ENCODE results near the gene CDC45. TPM values are rescaled to one million over a fixed set of nuclear protein-coding genes. Genes with fewer than 3 reads are reported as not detected.

Gene CDC45
- total RNA-seq, 1 donor from 2014 or later = 81.4 TPM

DNA sequence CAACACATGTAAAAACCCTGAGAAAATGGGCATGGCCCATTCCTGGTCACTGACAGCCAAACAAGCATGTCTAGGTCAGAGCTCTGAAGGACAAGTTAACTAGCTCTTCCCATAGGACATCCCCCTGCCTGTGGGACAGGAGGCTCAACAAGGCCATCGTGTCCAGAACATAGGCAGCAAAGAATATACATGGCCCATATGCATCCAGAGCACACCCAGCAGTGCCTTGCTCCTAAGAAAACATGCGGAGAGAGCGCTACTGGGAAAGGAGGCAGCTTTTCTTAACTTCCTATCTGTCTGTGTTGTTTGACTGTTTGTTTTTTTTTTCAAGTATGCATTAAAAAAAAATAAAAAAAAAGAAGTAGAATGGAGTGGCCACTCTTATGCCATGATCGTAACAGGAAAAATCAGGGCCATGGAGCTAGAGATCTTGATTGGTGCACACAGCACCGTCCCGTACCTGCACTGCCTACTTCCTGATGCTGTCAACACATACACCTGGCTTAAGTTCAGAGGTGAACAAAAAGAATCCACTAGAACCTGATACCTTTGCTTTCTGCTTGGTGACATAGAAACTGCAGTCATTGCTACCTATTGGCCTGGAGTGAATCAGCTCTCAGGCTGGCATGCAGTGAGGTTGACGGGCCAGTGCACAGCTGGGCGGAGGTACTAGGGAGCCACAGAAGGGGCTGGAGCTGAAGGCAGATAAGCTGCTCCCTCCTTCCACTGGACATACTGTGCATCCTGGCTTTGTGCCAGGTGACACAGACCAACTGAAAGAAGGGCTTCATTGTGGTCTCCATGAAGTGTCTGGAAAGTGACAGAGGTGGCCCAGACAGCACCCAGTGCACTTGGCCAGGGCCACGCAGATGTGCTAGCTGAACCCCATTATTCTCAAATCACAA lies 12.6 kb upstream of the CDC45 start:
- intact Hi-C loops (cut with micrococcal nuclease) = no loop called here

DNA sequence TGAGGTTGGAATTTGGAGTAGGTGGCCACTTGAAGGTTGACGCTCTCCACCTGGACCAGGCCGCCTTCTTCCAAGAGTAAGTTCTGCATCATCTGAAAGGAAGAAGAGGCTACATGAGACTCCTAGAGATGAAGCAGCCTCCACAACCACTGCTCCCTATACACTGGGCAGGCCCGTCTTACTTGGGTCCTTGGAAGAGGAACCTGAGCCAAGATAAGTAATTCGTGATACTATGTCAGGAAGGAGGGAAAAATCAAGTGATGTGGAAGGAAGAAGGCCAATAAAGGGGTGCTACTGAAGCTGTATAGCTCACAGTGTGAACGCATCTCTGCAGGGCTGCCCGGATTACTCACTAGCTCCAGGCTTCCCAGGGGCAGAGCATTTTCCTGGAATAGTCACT lies 11.8 kb upstream of the CDC45 start:
- intact Hi-C loops (cut with micrococcal nuclease) = no loop called here

DNA sequence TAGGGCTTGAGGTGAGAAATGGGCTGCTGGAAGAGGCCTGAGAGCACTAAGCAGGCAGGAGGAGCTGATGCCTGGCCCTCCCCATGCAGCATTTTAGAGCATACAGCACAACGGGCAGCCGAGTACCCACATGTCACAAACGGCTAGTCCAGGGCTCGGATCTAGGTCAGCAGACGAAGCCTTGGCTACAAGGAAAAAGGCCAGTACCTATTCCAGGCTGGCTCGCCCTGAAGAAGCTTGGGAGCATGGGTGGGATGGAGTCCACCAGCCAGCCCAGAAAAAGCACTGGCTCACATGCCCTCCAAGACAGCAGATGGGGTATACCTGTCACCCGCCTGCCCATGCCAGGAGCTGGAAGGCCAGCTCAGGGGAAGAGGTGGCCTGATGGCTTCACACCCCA lies 10.3 kb upstream of the CDC45 start:
- intact Hi-C loops (cut with micrococcal nuclease) = no loop called here

DNA sequence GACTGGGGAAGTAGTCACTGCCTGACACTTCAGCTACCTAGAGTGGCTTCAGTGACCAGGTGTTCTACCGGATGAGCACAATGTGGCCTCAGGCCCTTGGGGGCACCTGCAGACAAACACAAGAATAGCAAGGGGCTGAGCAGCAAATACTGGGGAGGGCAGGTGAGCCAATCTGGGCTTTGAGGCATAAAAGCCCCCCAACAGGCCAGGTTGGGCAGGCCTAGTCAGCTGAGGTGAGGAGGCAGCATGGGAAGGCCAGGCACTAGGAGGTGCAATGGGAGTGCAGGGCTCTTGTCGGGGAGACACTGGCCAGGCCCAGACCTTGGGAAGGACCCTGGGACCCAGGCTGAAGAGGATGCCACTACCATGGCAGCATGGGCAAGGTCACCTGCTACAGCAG lies 9.7 kb upstream of the CDC45 start:
- intact Hi-C loops (cut with micrococcal nuclease) = no loop called here

DNA sequence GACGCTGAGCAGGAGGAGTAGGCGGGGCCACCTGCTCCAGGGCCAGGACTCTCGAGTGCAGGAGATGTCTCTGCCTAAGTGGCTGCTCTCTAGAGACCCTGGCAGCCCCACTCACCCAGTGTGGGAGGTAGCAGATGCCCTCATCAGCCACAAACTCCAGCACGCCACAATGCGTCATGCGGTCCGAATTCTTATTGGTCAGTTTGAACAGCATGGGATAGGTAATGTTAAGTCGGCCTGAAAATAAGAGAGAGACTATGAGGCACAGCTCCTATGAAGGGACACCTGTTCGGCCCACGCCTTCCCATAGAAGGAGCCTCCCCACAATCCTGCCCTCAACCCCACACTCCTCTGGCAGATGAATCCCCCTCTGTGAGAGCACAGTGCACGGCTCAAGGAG lies 8.1 kb upstream of the CDC45 start:
- intact Hi-C loops (cut with micrococcal nuclease) = no loop called here

DNA sequence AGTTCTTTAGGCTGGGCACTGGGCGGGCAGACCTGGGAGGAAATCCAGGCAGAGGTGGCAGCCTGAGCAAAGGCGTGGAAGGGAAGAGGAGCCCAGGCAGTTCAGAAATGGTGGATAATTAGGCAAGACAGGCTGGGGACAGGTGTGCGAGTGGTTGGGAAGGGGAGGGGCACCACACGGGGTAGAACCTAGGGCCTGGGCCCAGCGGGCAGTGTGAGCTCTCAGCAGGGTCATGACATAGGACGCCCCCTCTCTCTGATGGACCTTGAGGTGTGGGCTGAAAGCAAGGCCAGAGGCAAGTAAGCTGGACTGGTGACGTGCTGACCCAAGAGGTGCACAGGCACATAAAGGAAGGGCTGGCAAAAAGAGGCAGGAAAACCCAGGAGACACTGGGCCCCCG lies 7.5 kb upstream of the CDC45 start:
- intact Hi-C loops (cut with micrococcal nuclease) = no loop called here

DNA sequence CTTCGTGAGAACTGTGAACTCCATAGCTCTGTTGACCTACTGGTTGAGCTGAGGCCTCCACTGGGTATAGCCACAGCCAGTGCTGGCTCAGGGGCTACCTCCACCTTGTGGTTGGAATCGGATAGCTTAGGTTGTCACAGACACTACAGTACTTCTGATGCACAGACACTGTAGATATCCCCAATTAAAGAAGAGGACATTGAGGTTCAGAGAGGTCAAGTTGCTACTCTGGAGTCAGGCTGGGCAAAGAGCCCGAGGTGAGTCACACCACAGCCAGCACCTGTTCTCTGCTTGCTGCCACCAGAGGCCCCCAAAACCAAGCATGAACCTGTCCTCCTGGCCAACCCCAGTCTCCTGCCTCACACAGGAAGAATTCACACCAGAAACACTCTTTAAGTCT lies 6.1 kb upstream of the CDC45 start:
- intact Hi-C loops (cut with micrococcal nuclease) = no loop called here

DNA sequence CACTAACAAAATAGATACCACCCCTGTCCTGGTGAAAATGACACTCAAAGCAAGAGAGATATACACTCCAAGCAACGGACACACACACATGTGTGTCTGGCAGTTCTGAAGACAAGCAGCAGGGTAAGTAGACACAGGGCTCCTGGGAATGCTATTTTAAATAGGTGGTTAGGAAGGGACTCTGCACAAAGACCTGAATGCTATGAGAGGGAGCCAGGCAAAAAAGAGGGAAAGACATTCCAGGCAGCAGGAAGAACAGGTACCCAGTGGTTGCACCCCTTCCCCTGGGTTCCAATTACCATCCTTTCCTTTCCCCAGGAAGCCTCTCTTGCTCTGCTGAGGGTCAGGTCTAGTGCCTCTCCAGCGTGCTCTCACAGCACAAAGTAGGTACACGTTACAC lies 3.7 kb upstream of the CDC45 start:
- intact Hi-C loops (cut with micrococcal nuclease) = loop anchor here (5.0 kb wide), 2 partner anchors 156 to 354 kb away; partner anchors contain the start of gene DGCR2

DNA sequence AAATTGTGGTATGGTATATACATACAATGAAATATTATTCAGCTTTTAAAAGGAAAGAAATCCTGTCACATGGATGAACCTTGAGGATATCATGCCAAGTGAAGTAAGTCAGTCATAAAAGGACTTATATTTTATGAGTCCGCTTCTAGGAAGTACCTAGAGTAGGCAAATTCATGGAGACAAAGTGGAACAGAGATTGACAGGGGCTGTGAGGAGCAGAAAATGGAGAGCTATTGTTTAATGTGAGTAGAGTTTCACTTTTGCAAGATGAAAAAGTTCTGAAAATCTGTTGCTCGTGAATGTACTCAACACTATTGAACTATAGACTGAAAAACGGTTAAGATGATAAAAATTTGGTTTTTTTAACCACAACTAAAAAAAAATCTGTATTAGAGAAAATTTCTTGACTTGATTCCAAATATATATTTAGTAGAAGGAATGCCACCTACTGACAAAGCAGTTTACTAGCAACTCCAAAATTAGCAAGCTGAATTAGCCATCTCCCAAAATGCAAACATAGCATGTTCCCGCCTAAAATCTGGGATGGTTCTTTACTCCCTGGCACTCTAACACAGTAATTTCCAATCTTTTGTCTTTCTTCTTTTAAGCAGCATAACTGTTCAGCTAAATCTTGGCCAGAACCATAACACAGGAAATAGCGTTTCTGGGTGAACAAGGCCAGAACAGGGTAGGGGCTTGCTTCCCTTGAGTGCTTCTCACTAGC lies 2.2 kb upstream of the CDC45 start:
- intact Hi-C loops (cut with micrococcal nuclease) = loop anchor here (2.0 to 5.0 kb wide), 3 partner anchors 155 to 355 kb away; partner anchors contain the start of genes CLTCL1 and DGCR2

DNA sequence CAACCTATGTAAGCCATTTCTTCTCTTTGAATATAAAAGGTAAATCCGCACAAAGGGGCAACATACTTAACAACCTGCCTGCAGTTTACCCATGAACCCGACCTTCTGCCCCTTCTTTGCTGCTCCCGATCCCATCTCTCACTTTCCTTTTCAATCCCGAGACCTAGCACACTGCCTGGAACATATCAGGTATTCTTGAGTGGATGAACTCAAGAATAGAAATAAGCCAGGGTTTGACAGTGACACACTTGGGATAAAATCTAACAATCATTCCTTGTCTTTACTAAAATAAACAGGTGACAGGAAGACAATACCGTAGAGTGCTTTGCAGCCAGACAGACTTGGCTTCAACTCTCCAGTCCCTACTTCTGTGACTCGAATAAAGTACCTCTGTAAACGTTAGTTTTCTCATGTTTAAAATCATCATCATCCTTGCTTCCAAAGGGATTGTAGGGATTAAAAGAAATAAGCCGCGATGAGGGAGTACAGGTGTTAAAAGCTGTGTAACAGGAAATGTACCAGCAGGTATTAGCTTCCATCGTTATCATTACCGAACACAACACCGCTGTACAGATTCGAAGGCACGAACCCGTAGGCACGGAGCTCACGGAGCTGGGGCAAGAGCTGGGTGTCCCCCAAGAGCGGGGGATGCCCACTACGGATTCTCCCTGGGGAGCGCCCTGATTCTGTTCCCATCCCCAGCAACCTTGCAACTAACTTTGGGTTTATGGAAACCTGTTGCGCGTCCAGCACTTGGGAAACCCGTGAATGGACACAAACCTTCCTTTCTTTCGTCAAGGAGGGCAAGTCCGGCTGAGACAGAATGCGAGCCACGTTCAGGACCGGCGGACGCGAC lies 1.4 kb upstream of the CDC45 start:
- intact Hi-C loops (cut with micrococcal nuclease) = loop anchor here (2.0 to 5.0 kb wide), 3 partner anchors 154 to 356 kb away; partner anchors contain the start of genes CLTCL1 and DGCR2

DNA sequence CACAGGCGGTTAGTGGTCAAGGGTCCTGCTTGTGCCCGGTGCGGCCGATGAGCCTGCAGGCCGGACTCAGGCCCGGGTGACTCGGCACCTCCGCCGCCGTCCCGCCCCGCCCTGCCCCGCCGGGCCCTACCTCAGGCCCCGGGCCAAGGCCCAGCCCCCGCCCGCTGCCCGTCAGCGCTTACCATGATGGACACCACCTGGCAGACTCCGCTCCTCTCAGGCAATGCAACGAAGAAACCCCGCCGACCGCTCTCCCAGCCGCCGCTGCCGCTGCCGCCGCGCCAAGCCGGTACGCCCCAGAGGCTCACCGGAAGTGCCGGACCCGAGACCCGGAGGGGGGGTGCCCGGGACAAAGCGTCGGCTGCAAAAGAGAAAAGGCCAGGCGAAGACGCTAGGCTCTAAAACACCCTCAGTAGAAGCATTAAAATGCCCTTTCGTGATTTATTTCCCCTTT lies 792 bp upstream of the CDC45 start, which contains the start of gene UFD1:
TSS of gene UFD1 (minus strand) at position 293 of the 454 bp plus-strand sequence. CDS start at position 185, 108 bp downstream.
- intact Hi-C loops (cut with micrococcal nuclease) = loop anchor here (1.0 to 5.0 kb wide), 7 partner anchors 32 to 357 kb away; partner anchors contain the start of genes C22orf39, CLTCL1, DGCR2 and ESS2

DNA sequence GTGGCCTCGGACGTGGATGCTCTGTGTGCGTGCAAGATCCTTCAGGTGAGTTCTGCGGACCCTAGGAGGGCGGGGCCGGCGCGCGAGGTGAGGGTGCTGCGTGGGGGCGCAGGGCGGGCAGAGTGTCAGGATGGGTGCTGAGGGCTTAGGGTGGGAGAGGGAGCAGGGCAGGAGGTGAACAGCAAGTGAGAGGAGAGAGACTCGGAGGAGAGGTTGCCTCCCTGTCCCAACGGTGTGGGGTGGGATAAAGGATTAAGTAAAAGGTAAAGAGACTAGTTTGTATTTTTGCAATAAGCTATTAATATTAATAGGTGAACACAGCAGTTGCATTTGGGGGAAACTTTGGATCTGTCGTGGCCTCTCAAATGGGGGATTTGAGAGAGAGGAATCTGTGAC lies 451 bp downstream of the CDC45 start:
- intact Hi-C loops (cut with micrococcal nuclease) = no loop called here

DNA sequence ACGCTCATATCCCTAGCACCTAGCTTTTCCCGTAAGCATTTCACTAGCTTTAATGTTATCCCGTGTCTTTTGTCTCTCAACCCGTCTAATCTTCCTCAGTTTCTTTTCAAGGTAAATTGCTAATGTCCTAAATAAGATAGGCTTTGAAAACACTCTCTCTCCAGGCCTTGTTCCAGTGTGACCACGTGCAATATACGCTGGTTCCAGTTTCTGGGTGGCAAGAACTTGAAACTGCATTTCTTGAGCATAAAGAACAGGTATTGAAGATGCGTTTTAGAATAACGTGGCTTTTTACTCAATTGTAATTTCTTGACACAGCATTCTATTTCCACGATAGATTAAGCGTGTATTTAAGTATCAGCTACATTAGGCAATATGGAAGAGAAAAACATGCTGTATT lies 1.1 kb downstream of the CDC45 start:
- intact Hi-C loops (cut with micrococcal nuclease) = no loop called here

DNA sequence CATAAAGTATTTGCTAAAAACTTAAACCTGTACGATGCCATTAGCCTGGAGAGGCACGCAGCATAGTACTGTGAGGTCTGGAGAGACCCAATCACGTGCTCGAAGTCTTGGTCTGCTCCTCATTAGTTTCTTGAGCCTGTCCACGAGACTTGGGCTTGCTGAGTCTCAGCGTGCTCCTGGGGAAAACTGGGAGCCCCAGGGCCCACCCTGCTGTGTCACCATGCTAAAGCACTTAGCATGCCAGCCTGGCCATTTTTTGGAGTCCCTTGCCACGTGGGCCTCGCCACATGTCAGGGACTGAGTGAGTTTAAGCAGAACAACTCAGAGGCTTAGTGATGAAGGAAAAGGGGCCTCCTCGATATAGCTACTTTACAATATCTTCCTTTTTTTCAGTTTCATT lies 2.6 kb downstream of the CDC45 start:
- intact Hi-C loops (cut with micrococcal nuclease) = no loop called here

DNA sequence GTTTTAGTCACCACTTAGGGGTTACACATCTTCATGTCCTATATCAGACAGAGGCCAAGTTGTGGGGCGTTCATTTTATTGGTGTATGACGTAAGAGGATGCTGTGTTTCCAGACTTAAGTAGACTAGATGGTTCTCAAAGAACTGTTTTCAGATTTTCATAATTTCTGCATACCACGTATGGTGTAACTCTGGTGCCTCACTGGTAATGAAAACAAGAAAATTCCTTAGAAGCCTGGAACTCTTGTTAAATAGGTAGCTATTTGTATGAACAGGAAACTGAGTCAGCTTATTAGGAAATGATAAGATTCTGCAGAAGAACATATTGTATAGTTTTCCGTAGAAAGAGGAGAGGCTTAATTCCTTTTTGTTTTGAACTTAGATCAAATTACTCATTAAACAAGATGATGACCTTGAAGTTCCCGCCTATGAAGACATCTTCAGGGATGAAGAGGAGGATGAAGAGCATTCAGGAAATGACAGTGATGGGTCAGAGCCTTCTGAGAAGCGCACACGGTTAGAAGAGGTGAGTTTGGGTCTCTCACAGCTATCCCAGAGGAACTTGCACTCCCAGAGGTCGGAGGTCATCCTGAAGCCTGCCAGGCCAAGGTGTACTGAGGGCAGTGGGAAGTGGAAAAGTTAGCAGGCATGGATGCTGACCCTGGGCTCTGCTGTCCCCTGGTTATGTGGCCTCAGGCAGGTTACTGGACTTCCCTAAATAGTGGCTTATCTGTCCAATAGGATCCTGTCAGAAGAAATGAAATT lies 3.9 kb downstream of the CDC45 start:
- intact Hi-C loops (cut with micrococcal nuclease) = no loop called here

DNA sequence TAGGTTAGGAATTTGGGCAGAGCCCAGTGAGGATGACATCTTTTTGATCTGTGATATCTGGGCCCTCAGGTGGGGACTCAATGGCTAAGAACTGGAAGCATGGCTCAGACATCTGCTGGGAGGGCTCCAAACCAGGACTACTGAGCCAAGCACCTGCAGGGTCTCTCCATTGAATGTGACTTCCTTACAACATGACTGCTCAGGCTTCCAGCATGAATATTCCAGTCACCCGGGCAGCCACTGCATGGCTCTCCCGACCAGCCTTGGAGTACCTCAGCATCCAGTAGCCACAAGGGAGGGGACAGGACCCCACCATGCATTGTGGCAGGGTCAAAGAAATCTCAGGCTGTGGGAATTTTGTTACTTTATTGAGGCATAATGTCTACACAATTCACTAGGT lies 8.6 kb downstream of the CDC45 start:
- intact Hi-C loops (cut with micrococcal nuclease) = no loop called here

DNA sequence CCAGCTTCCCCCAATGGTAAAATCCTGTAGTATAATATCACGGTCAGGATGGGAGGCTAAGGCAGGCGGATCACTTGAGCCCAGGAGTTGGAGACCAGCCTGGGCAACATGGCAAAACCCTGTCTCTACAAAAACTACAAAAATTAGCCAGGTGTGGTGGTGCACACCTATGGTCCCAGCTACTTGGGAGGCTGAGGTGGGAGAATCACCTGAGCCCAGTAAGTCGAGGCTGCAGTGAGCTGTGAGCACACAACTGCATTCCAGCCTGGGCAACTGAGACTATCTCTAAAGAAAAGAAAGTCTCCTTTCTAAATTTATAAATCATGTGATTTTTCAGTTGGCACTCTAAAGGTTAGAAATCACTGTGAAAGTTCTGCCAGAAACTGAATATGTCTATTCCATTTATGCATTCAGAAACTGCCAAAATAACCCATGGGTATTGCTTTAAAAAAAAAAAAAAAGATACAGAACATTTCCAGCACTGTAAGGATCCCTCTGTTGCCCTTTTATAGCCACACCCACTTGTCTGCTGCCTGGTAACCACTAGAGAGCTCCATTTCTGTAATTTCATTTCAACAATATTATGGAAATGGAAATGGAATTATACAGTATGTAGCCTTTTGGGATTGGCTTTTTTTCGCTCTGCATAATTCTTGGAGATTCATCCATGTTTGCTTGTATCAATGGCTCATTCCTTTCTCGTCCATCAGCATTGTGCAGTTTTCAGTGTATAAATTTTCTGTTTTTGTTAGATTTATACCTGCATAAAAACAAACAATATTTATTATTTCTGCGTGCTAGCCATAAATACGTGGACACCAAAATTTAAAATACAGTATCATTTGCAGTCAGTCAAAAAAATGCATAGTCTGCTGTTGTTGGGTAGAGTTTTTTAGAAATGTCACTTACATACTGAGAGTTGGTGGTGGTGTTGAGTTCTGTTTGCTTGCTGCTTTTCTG lies 9.4 kb downstream of the CDC45 start:
- intact Hi-C loops (cut with micrococcal nuclease) = no loop called here

DNA sequence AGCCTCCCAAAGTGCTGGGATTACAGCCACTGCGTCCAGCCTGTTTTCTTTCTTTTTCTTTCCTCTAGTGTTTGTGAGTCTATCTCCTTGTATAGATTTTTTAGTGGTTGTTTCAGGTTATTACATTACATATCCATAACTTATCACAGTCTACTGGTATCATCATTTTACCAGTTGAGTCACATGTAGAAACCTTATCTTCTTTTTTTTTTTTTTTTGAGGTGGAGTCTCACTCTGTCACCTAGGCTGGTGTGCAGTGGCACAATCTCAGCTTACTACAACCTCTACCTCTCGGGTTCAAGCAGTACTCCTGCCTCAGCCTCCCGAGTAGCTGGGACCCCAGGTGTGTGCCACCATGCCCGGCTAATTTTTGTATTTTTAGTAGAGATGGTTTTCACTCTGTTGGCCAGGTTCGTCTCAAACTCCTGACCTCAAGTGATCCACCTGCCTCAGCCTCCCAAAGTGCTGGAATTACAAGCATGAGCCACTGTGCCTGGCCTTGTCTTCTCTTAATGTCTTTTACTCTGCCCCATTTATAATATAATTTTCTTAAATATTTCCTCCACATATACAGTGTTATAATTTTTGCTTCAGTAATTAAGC lies 11.0 kb downstream of the CDC45 start:
- intact Hi-C loops (cut with micrococcal nuclease) = no loop called here

All from T-helper 2 cell treated with Interferon-gamma antibody and Interleukin-4, amounts not matched to agents 100 ng/mL and 5 ng/mL, for 36 hours (primary cell).